ENCODE measurements around the gene GLI3.

Gene GLI3

DNA sequence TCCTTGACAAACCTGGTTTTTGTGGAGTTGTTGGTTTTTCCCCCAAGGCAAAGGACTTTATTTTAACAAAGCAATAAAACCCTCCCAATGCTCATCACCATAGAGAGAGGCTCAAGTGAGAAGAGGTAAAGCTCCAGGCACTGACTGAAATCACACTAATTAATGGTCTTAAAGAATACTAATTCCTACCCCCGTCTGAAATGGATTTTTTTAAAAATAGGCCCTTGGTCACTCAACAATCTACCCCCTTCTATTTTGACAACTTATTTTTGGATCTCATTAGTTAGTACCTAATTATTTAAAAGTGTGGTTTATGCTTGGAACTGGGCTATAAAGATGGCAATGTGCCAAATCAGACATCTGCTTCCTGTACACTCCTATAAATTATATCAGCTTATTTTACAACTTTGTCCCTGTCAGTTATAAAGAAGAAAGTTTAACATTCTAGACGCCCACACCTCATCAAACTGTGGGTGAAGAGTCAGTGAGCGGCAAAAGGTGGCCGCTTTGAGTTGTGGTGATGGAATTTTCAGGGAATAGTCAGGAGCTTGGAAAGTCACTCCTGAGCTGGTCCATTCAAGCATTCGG, 10.6 kb downstream of the GLI3 start:
- Histone ChIP-seq H3K27me3 (peaks cover 85% of the 10 kb centered on the region), H3K36me3 (no peaks in the 10 kb centered on the region), H3K4me3 (ENCODE audit: low read depth in 1 of 2, low read length in 1 of 2) (no peak overlapping the region), H3K4me1 (ENCODE audit: control insufficient read depth in 1 of 2, insufficient read depth in 1 of 2, low read depth in 1 of 2, low read length in 1 of 2) (no peaks in the 10 kb centered on the region), H3K27ac (no peak overlapping the region), H3K9me3 (no peaks in the 10 kb centered on the region)
- TF ChIP-seq CTCF (IDR thresholded peaks at IDR 0.05), result no peak

GRCh38 chr7:42224391-42225003, 12.5 kb downstream of the GLI3 start:
- no peaks in the 10 kb centered on the region for H3K9me3 ChIP-seq
- H3K27ac ChIP-seq, result no peak overlapping the region
- H3K27me3 ChIP-seq, result peaks cover 79% of the 10 kb centered on the region
- no peak for TF ChIP-seq CTCF (IDR thresholded peaks at IDR 0.05)
- H3K4me3 ChIP-seq (ENCODE audit: low read depth in 1 of 2, low read length in 1 of 2), result no peak overlapping the region
- H3K4me1 ChIP-seq (ENCODE audit: control insufficient read depth in 1 of 2, insufficient read depth in 1 of 2, low read depth in 1 of 2, low read length in 1 of 2), result no peaks in the 10 kb centered on the region
- H3K36me3 ChIP-seq, result no peaks in the 10 kb centered on the region

- H3K36me3 ChIP-seq, result no peaks in the 10 kb centered on the region
- H3K27me3 ChIP-seq, result peaks cover 63% of the 10 kb centered on the region
- H3K4me1 ChIP-seq (ENCODE audit: control insufficient read depth in 1 of 2, insufficient read depth in 1 of 2, low read depth in 1 of 2, low read length in 1 of 2), result no peaks in the 10 kb centered on the region
- H3K9me3 ChIP-seq, result no peaks in the 10 kb centered on the region
- no peak overlapping the region for H3K27ac ChIP-seq
- H3K4me3 ChIP-seq (ENCODE audit: low read depth in 1 of 2, low read length in 1 of 2), result no peak overlapping the region
- TF ChIP-seq CTCF (IDR thresholded peaks at IDR 0.05), result no peak
These were observed 14.1 kb downstream of the GLI3 start for GRCh38 chr7:42222891-42223290.

- H3K4me1 ChIP-seq (ENCODE audit: control insufficient read depth in 1 of 2, insufficient read depth in 1 of 2, low read depth in 1 of 2, low read length in 1 of 2), result no peaks in the 10 kb centered on the region
- H3K9me3 ChIP-seq, result no peaks in the 10 kb centered on the region
- peaks cover 56% of the 10 kb centered on the region for H3K27me3 ChIP-seq
- no peaks in the 10 kb centered on the region for H3K36me3 ChIP-seq
- no peak overlapping the region for H3K27ac ChIP-seq
- H3K4me3 ChIP-seq (ENCODE audit: low read depth in 1 of 2, low read length in 1 of 2), result no peak overlapping the region
- TF ChIP-seq CTCF (IDR thresholded peaks at IDR 0.05), result no peak
These were observed 14.9 kb downstream of the GLI3 start for GRCh38 chr7:42222125-42222524.

DNA sequence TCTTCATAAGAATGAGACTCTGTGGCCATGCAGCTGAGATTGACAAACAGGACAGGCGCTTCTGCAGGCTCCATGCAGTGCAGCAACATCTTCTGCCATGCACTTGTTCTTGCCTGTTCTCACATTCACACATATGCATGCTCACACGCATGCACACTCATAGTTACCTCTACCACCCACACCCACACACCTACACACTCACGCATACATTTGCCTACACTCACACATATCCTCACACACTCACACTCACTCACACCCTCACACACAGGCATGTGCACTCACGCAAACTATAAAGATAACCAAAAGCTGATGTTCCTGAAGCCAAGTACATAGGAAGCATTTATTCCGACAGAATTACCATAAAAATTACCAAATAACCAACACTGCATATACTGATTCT, 15.7 kb downstream of the GLI3 start:
- TF ChIP-seq CTCF (IDR thresholded peaks at IDR 0.05), result no peak
- Histone ChIP-seq H3K4me3 (ENCODE audit: low read depth in 1 of 2, low read length in 1 of 2) (no peak overlapping the region), H3K36me3 (no peaks in the 10 kb centered on the region), H3K27me3 (peaks cover 52% of the 10 kb centered on the region), H3K9me3 (no peaks in the 10 kb centered on the region), H3K27ac (no peak overlapping the region), H3K4me1 (ENCODE audit: control insufficient read depth in 1 of 2, insufficient read depth in 1 of 2, low read depth in 1 of 2, low read length in 1 of 2) (no peaks in the 10 kb centered on the region)

Data from neutrophil (primary cell).